COR-L47 (cell line): ENCODE data around the gene APOM.
A peak's percentile ranks its signal among the peaks of the same experiment; 100 is the strongest.

Experiments used
- DNase-seq: peaks from one replicate; lab custom pipeline; 2025; lab: John Stamatoyannopoulos, UW

The APOM gene

GRCh38 chr6:31655349-31656237 lies at the start of gene APOM:
Gene APOM (plus strand): TSS chr6:31655894. CDS start chr6:31655967, 73 bp downstream.
- DNase-seq, result no peak

- DNase-seq, result no peak
Measured at GRCh38 chr6:31607317-31607716, 48.4 kb upstream of the APOM start.

- peak; percentile 73 for DNase-seq
Measured at GRCh38 chr6:31609519-31610406, 45.9 kb upstream of the APOM start.

- no peak for DNase-seq
Measured at GRCh38 chr6:31610968-31611367, 44.7 kb upstream of the APOM start.

- no peak for DNase-seq
Measured at GRCh38 chr6:31614075-31614619, 41.5 kb upstream of the APOM start.

GRCh38 chr6:31614684-31615578 lies 40.8 kb upstream of the APOM start, which contains the start of gene AIF1:
Gene AIF1 (plus strand): TSS chr6:31615234. CDS start chr6:31615330, 96 bp downstream.
- DNase-seq, result no peak

- DNase-seq, result no peak
Measured at GRCh38 chr6:31615748-31616147, 39.9 kb upstream of the APOM start.

GRCh38 chr6:31617010-31617409 lies 38.7 kb upstream of the APOM start:
- no peak for DNase-seq

- DNase-seq, result peak; percentile 99
Measured at GRCh38 chr6:31619805-31620585, 35.7 kb upstream of the APOM start.

- peak; percentile 82 for DNase-seq
Measured at GRCh38 chr6:31620586-31621319, 34.9 kb upstream of the APOM start, which contains the start of gene PRRC2A. Gene PRRC2A (plus strand): TSS chr6:31620715. CDS start chr6:31622790, 2,075 bp downstream.

- no peak for DNase-seq
Measured at GRCh38 chr6:31621320-31621939, 34.3 kb upstream of the APOM start.

GRCh38 chr6:31621991-31622390 lies 33.7 kb upstream of the APOM start:
- DNase-seq, result no peak

- DNase-seq, result no peak
Measured at GRCh38 chr6:31622684-31623091, 33.0 kb upstream of the APOM start.

- DNase-seq, result no peak
Measured at GRCh38 chr6:31624070-31624469, 31.6 kb upstream of the APOM start.

GRCh38 chr6:31626952-31627351 lies 28.7 kb upstream of the APOM start:
- DNase-seq, result no peak

GRCh38 chr6:31627690-31628287 lies 27.9 kb upstream of the APOM start:
- DNase-seq, result no peak

- DNase-seq, result no peak
Measured at GRCh38 chr6:31629014-31629413, 26.7 kb upstream of the APOM start.

GRCh38 chr6:31630177-31630934 lies 25.3 kb upstream of the APOM start:
- no peak for DNase-seq
